H1 (cell line): ENCODE measurements around the gene DMPK. TPM values are rescaled to one million over a fixed set of nuclear protein-coding genes. Genes with fewer than 3 reads are reported as not detected.

ENCODE experiments used
- CTCF ChIA-PET: fragments of 300-600 bp; sonication (Branson Sonifier 250); formaldehyde crosslinking; loops from one replicate; lab custom pipeline; 2021; ENCODE audit not compliant: partially characterized antibody; lab: Charles Lee
- POLR2A ChIA-PET: fragments of 300-600 bp; sonication (Branson Sonifier 250); formaldehyde crosslinking; loops from one replicate; lab custom pipeline; 2021; ENCODE audit warnings: inconsistent platforms; ENCODE audit not compliant: partially characterized antibody; lab: Charles Lee
- DNase-seq, 2 experiments: peaks; one replicate each; pipeline versions ENCODE4 v3.0.0 to v3.0.0-alpha.2; 2010 to 2022; ENCODE audit warnings: low spot score in 2 of 2, low read depth in 1 of 2, mixed read lengths in 1 of 2
- FAIRE-seq: peaks from 2 replicates; lab custom pipeline; 2011; peaks lifted over from hg19 to GRCh38; lab: Jason Lieb, UNC
- H2AFZ ChIP-seq: 2 replicates; pipeline ENCODE4 v1.8.1; 2012; ENCODE audit warnings: low read length, inconsistent platforms
- H2AK5ac ChIP-seq: 2 replicates; pipeline ENCODE4 v1.6.1; 2013; ENCODE audit warnings: low read depth, low read length
- H2BK120ac ChIP-seq: replicated peaks from 2 replicates; pipeline ENCODE3; 2013; ENCODE audit warnings: low read depth, low read length, inconsistent platforms
- H2BK12ac ChIP-seq: 2 replicates; pipeline ENCODE4 v1.6.1; 2013; ENCODE audit warnings: low read depth, low read length
- H2BK15ac ChIP-seq: 2 replicates; pipeline ENCODE4 v1.6.1; 2013; ENCODE audit warnings: low read length
- H2BK20ac ChIP-seq: 2 replicates; pipeline ENCODE4 v1.6.1; 2013; ENCODE audit warnings: low read length
- H2BK5ac ChIP-seq: 2 replicates; pipeline ENCODE4 v1.6.1; 2013; ENCODE audit warnings: low read depth, low read length
- H3K14ac ChIP-seq: 2 replicates; pipeline ENCODE4 v1.6.1; 2013; ENCODE audit warnings: inconsistent platforms; ENCODE audit not compliant: insufficient read length
- H3K18ac ChIP-seq: 2 replicates; pipeline ENCODE4 v1.6.1; 2013; ENCODE audit warnings: low read length; ENCODE audit errors: extremely low read depth
- H3K23ac ChIP-seq: 2 replicates; pipeline ENCODE4 v1.6.1; 2013; ENCODE audit warnings: inconsistent platforms; ENCODE audit not compliant: insufficient read length
- H3K23me2 ChIP-seq: 2 replicates; pipeline ENCODE4 v1.6.1; 2013; ENCODE audit warnings: low read depth, low read length
- H3K27ac ChIP-seq: 2 replicates; pipeline ENCODE4 v1.6.1; 2011; ENCODE audit warnings: low read depth, low read length, inconsistent platforms
- H3K27me3 ChIP-seq, 4 experiments: replicated peaks in 1 of 4; 1 replicate in 1 of 4; 2 replicates in 3 of 4; pipeline versions ENCODE4 v1.6.1 to v1.8.1; 2011 to 2013; ENCODE audit warnings: low read length in 3 of 4, mild to moderate bottlenecking in 3 of 4, inconsistent platforms in 2 of 4, mixed read lengths in 2 of 4, moderate library complexity in 1 of 4; ENCODE audit not compliant: control insufficient read depth in 3 of 4, insufficient read depth in 3 of 4; ENCODE audit errors: extremely low read depth in 1 of 4
- H3K36me3 ChIP-seq, 4 experiments: 2 replicates each; pipeline versions ENCODE4 v1.6.1 to v1.8.1; 2011 to 2013; ENCODE audit warnings: mild to moderate bottlenecking in 4 of 4, low read length in 3 of 4, moderate library complexity in 2 of 4, control low read depth in 1 of 4, inconsistent platforms in 1 of 4; ENCODE audit not compliant: insufficient read depth in 4 of 4, control insufficient read depth in 2 of 4
- H3K4ac ChIP-seq: replicated peaks from 2 replicates; pipeline ENCODE3; 2013; ENCODE audit warnings: low read length, low read depth, mixed read lengths, inconsistent platforms; ENCODE audit not compliant: insufficient read length
- H3K4me1 ChIP-seq, 4 experiments: replicated peaks in 1 of 4; 1 replicate in 1 of 4; 2 replicates in 3 of 4; pipeline versions ENCODE4 v1.6.1 to v1.8.1; 2011 to 2013; ENCODE audit warnings: low read length in 3 of 4, inconsistent platforms in 2 of 4, mixed read lengths in 1 of 4; ENCODE audit not compliant: insufficient read depth in 4 of 4, control insufficient read depth in 3 of 4
- H3K4me2 ChIP-seq, 2 experiments: 2 replicates each; pipeline versions ENCODE4 v1.6.1 to v1.8.1; 2011 to 2013; ENCODE audit warnings: low read depth in 2 of 2, low read length in 2 of 2, control low read depth in 1 of 2, inconsistent platforms in 1 of 2, mild to moderate bottlenecking in 1 of 2; ENCODE audit not compliant: insufficient read depth in 1 of 2
- H3K4me3 ChIP-seq, 4 experiments: fragments of 200-600, 300-600 bp in 1 of 4; sonication (generic), shearing (Covaris generic), sonication (Bioruptor Twin) in 1 of 4; 2 replicates each; pipeline versions ENCODE4 v1.5.1 to v1.8.1; 2011 to 2016; ENCODE audit warnings: low read length in 4 of 4, low read depth in 3 of 4, control low read depth in 2 of 4, inconsistent platforms in 2 of 4, mild to moderate bottlenecking in 2 of 4, mixed read lengths in 1 of 4, moderate library complexity in 1 of 4; ENCODE audit not compliant: insufficient read depth in 2 of 4; ENCODE audit errors: extremely low read depth in 1 of 4
- H3K56ac ChIP-seq: replicated peaks from 2 replicates; pipeline ENCODE3; 2013; ENCODE audit warnings: low read depth, mild to moderate bottlenecking, mixed read lengths, low read length, inconsistent platforms; ENCODE audit not compliant: insufficient read length
- H3K79me1 ChIP-seq: 2 replicates; pipeline ENCODE4 v1.6.1; 2013; ENCODE audit warnings: low read depth, low read length, control low read depth
- H3K79me2 ChIP-seq, 2 experiments: 2 replicates each; pipeline versions ENCODE4 v1.6.1 to v1.8.1; 2012 to 2013; ENCODE audit warnings: low read length in 2 of 2, mild to moderate bottlenecking in 2 of 2, inconsistent platforms in 1 of 2; ENCODE audit not compliant: insufficient read depth in 2 of 2, control insufficient read depth in 1 of 2
- H3K9ac ChIP-seq, 4 experiments: replicated peaks in 1 of 4; 1 replicate in 1 of 4; 2 replicates in 3 of 4; pipeline versions ENCODE4 v1.6.1 to v1.8.1; 2011 to 2013; ENCODE audit warnings: low read depth in 3 of 4, low read length in 3 of 4, control low read depth in 2 of 4, mild to moderate bottlenecking in 2 of 4, moderate library complexity in 2 of 4, inconsistent platforms in 1 of 4; ENCODE audit errors: extremely low read depth in 1 of 4
- H3K9me3 ChIP-seq, 2 experiments: 2 replicates each; pipeline versions ENCODE4 v1.6.1 to v1.8.1; 2012 to 2013; ENCODE audit warnings: mild to moderate bottlenecking in 2 of 2, moderate library complexity in 2 of 2, control low read depth in 1 of 2, inconsistent platforms in 1 of 2, low read depth in 1 of 2, low read length in 1 of 2, mixed read lengths in 1 of 2; ENCODE audit not compliant: insufficient read depth in 2 of 2
- H4K20me1 ChIP-seq, 2 experiments: replicated peaks in 1 of 2; 2 replicates each; pipeline versions ENCODE3 to v1.8.1; 2011 to 2013; ENCODE audit warnings: inconsistent platforms in 2 of 2, low read length in 2 of 2, mild to moderate bottlenecking in 1 of 2; ENCODE audit not compliant: insufficient read depth in 2 of 2, control insufficient read depth in 1 of 2
- H4K5ac ChIP-seq: 2 replicates; pipeline ENCODE4 v1.6.1; 2013; ENCODE audit warnings: low read length, low read depth, mixed read lengths, inconsistent platforms; ENCODE audit not compliant: insufficient read length
- H4K8ac ChIP-seq: 2 replicates; pipeline ENCODE4 v1.8.0; 2013; ENCODE audit warnings: mild to moderate bottlenecking, moderate library complexity, low read length, inconsistent platforms; ENCODE audit not compliant: insufficient read depth; ENCODE audit errors: extremely low read depth
- H4K91ac ChIP-seq: replicated peaks from 2 replicates; pipeline ENCODE3; 2013; ENCODE audit warnings: low read length, mixed read lengths, inconsistent platforms; ENCODE audit not compliant: insufficient read length
- MAX ChIP-seq: IDR thresholded peaks from 2 replicates; pipeline ENCODE4 v1.6.1; 2012; ENCODE audit warnings: inconsistent platforms
- POLR2AphosphoS5 ChIP-seq: IDR thresholded peaks from 2 replicates; pipeline ENCODE4 v1.6.1; 2011; ENCODE audit warnings: low read depth, low read length
- RAD21 ChIP-seq, 2 experiments: IDR thresholded peaks in 1 of 2; conservative IDR thresholded peaks in 1 of 2; 2 replicates each; pipeline ENCODE4 v1.6.1; 2011; ENCODE audit warnings: low read depth in 2 of 2, low read length in 2 of 2, improper control_type of control experiment in 1 of 2, inconsistent platforms in 1 of 2, mild to moderate bottlenecking in 1 of 2, moderate library complexity in 1 of 2
- WGBS, 2 experiments: shearing (Covaris generic) in 1 of 2; methylation state at CpG; one replicate each; pipeline versions ENCODE4 v1.1.6 to v1.1.7; 2013 to 2015; ENCODE audit warnings: low lambda C conversion rate in 2 of 2, mixed read lengths in 2 of 2, inconsistent platforms in 1 of 2, low coverage in 1 of 2, missing lambda C conversion rate in 1 of 2; ENCODE audit not compliant: insufficient replicate concordance in 2 of 2, insufficient coverage in 1 of 2, insufficient read length in 1 of 2; ENCODE audit errors: extremely low coverage in 1 of 2, missing lambda C conversion rate in 1 of 2; 5-methylcytosine and 5-hydroxymethylcytosine counted together
- polyA plus RNA-seq, 7 experiments: library from polyadenylated mRNA; depleted of rRNA in 3 of 7; stranded (reverse) in 5 of 7; unstranded in 2 of 7; fragments of >200 nt in 5 of 7; fragments of 200-250 nt in 2 of 7; gene quantifications; 1 replicate in 5 of 7; 2 replicates in 1 of 7; 4 replicates in 1 of 7; pipeline versions ENCODE4 v1.2.1 to v1.2.3, GENCODE V29; 2011 to 2013; ENCODE audit warnings: missing spikeins in 2 of 7, mixed read lengths in 2 of 7
- total RNA-seq: library from RNA; stranded (reverse); fragmentation: NEBNext Ultra II Directional; extraction: Animal tissue kit (Norgen Biotek cat#: 25700); gene quantifications from 2 replicates; pipeline ENCODE4 v1.2.1, GENCODE V29; 2021

DMPK gene
- total and polyA plus RNA-seq, 2 of the 8 experiments (the other 6 are each of a cell fraction or from before 2014, with no cell fraction given): 13.7 to 27.4 TPM

- H3K4me2 ChIP-seq: no peak overlapping the region
- POLR2A ChIA-PET: interaction anchor here (0.8 to 12.8 kb wide), 9 partner anchors 6 to 57 kb away, joined by 3 to 175 read pairs (median 4); partner anchors contain the start of genes DMPK and RSPH6A
- H3K27ac ChIP-seq: no peak overlapping the region
- no peaks in the 10 kb centered on the region for H3K79me2 ChIP-seq
- H3K18ac ChIP-seq: no peak overlapping the region
- H3K4me1 ChIP-seq: peaks cover 0 to 11% (median 7%) of the 10 kb centered on the region in 4 experiments; a peak in 6 of 7 replicates
- no peak overlapping the region for H4K5ac ChIP-seq
- H3K56ac ChIP-seq: no peak overlapping the region
- peak; percentile 81 to 87 for DNase-seq
- no peaks in the 10 kb centered on the region for H3K79me1 ChIP-seq
- no peak overlapping the region for H2AK5ac ChIP-seq
- no peak overlapping the region for H2BK20ac ChIP-seq
- H3K4me3 ChIP-seq: no peak overlapping the region
- H4K91ac ChIP-seq: no peak overlapping the region
- H3K9ac ChIP-seq: no peak overlapping the region
- CTCF ChIA-PET: interaction anchor here (0.6 to 3.0 kb wide), 16 partner anchors 8 to 107 kb away, joined by 3 to 15 read pairs (median 4); partner anchors contain the start of gene DMWD
- H2AFZ ChIP-seq: no peak overlapping the region
- peaks cover 15% of the 10 kb centered on the region for H3K23me2 ChIP-seq
- no peak overlapping the region for H3K23ac ChIP-seq
- H3K9me3 ChIP-seq: no peaks in the 10 kb centered on the region
- H3K36me3 ChIP-seq: peaks cover 6 to 10% (median 7%) of the 10 kb centered on the region in 4 experiments; a peak in 5 of 8 replicates
- 70% methylated on average over 9 of the region's 9 CpGs; no CpG with 5 or more reads in 1 of the 2 experiments for WGBS, 2 experiments
- no peak overlapping the region for H3K14ac ChIP-seq
- no peak overlapping the region for H2BK5ac ChIP-seq
- no peak overlapping the region for H4K8ac ChIP-seq
- peak; percentile 85 for FAIRE-seq
- no peak overlapping the region for H2BK15ac ChIP-seq
- H3K4ac ChIP-seq: no peak overlapping the region
- no peak overlapping the region for H2BK12ac ChIP-seq
- H4K20me1 ChIP-seq: peaks cover 3 to 4% of the 10 kb centered on the region in 2 experiments
- no peak overlapping the region for H2BK120ac ChIP-seq
- peaks cover 0 to under 1% (median 0%) of the 10 kb centered on the region in 4 experiments; a peak in 1 of 7 replicates for H3K27me3 ChIP-seq
- TF ChIP-seq RAD21 (IDR thresholded peaks at IDR 0.05 in 1 of 2, conservative IDR thresholded peaks at IDR 0.05 in 1 of 2; ENCODE audit: low read depth in 2 of 2, low read length in 2 of 2) (peak in 1 of 2 experiments; percentile 36; a peak in 2 of 4 replicates), POLR2AphosphoS5 (peak; percentile 40; the same call in 1 of the 2 replicates), MAX (peak; percentile 85)
Observed at GRCh38 chr19:45774765-45775164, 7.5 kb downstream of the DMPK start.
